H9 (cell line): ENCODE measurements around the gene ECHDC3. TPM values are rescaled to one million over a fixed set of nuclear protein-coding genes. Genes with fewer than 3 reads are reported as not detected.

Experiments
- DNase-seq: peaks from one replicate; pipeline ENCODE4 v3.0.0-alpha.2; 2017
- H2AFZ ChIP-seq: one replicate; pipeline ENCODE4 v1.6.1; 2013; ENCODE audit warnings: mild to moderate bottlenecking, low read length, control low read depth, moderate library complexity
- H2AK5ac ChIP-seq: 2 replicates; pipeline ENCODE4 v1.6.1; 2013; ENCODE audit warnings: low read length, control low read depth, mixed read lengths; ENCODE audit not compliant: insufficient read length
- H2BK120ac ChIP-seq: one replicate; pipeline ENCODE4 v1.6.1; 2013; ENCODE audit warnings: low read depth, mild to moderate bottlenecking, low read length, control low read depth, inconsistent platforms; ENCODE audit not compliant: poor library complexity, severe bottlenecking
- H2BK12ac ChIP-seq: 2 replicates; pipeline ENCODE4 v1.6.1; 2013; ENCODE audit warnings: low read length, control low read depth, mixed read lengths, low read depth; ENCODE audit not compliant: insufficient read length
- H2BK15ac ChIP-seq: 2 replicates; pipeline ENCODE4 v1.6.1; 2013; ENCODE audit warnings: low read depth, low read length, control low read depth
- H2BK20ac ChIP-seq: one replicate; pipeline ENCODE4 v1.6.1; 2013; ENCODE audit warnings: low read depth, mild to moderate bottlenecking, low read length, control low read depth, inconsistent platforms; ENCODE audit not compliant: poor library complexity, severe bottlenecking
- H2BK5ac ChIP-seq: 2 replicates; pipeline ENCODE4 v1.6.1; 2013; ENCODE audit warnings: low read length, control low read depth, mixed read lengths; ENCODE audit not compliant: insufficient read length
- H3K14ac ChIP-seq: 2 replicates; pipeline ENCODE4 v1.6.1; 2013; ENCODE audit warnings: low read length, control low read depth; ENCODE audit not compliant: insufficient read depth
- H3K18ac ChIP-seq: 2 replicates; pipeline ENCODE4 v1.6.1; 2013; ENCODE audit warnings: low read depth, mild to moderate bottlenecking, mixed read lengths, low read length, control low read depth; ENCODE audit not compliant: insufficient read length
- H3K23ac ChIP-seq: 2 replicates; pipeline ENCODE4 v1.6.1; 2013; ENCODE audit warnings: low read length, control low read depth, mixed read lengths, low read depth; ENCODE audit not compliant: insufficient read length
- H3K23me2 ChIP-seq: 2 replicates; pipeline ENCODE4 v1.6.1; 2013; ENCODE audit warnings: low read depth, mild to moderate bottlenecking, mixed read lengths, low read length, control low read depth; ENCODE audit not compliant: insufficient read length, poor library complexity, severe bottlenecking
- H3K27ac ChIP-seq: 2 replicates; pipeline ENCODE4 v1.5.1; 2013; ENCODE audit warnings: low read length, control low read depth, mixed read lengths, low read depth; ENCODE audit not compliant: insufficient read length
- H3K27me3 ChIP-seq: 2 replicates; pipeline ENCODE4 v1.6.1; 2013; ENCODE audit warnings: low read length, control low read depth, inconsistent platforms; ENCODE audit not compliant: insufficient read depth
- H3K4ac ChIP-seq: 2 replicates; pipeline ENCODE4 v1.6.1; 2013; ENCODE audit warnings: low read depth, mild to moderate bottlenecking, control low read depth, inconsistent platforms, low read length, moderate library complexity
- H3K4me1 ChIP-seq: 2 replicates; pipeline ENCODE4 v1.6.1; 2013; ENCODE audit warnings: low read length, control low read depth, inconsistent platforms; ENCODE audit not compliant: insufficient read depth
- H3K4me2 ChIP-seq: 2 replicates; pipeline ENCODE4 v1.6.1; 2013; ENCODE audit warnings: low read length, control low read depth, mixed read lengths; ENCODE audit not compliant: insufficient read length, insufficient read depth
- H3K56ac ChIP-seq: 2 replicates; pipeline ENCODE4 v1.6.1; 2013; ENCODE audit warnings: low read depth, mild to moderate bottlenecking, mixed read lengths, low read length, control low read depth; ENCODE audit not compliant: insufficient read length
- H3K79me1 ChIP-seq: 2 replicates; pipeline ENCODE4 v1.6.1; 2013; ENCODE audit warnings: low read depth, mild to moderate bottlenecking, moderate library complexity, low read length, control low read depth, inconsistent platforms; ENCODE audit not compliant: insufficient read depth, poor library complexity, severe bottlenecking
- H3K79me2 ChIP-seq: 2 replicates; pipeline ENCODE4 v1.6.1; 2013; ENCODE audit warnings: low read length, control low read depth, inconsistent platforms; ENCODE audit not compliant: insufficient read depth
- H3K9ac ChIP-seq: 2 replicates; pipeline ENCODE4 v1.6.1; 2013; ENCODE audit warnings: low read length, control low read depth, mixed read lengths; ENCODE audit not compliant: insufficient read length; ENCODE audit errors: extremely low read depth
- H3K9me3 ChIP-seq: one replicate; pipeline ENCODE4 v1.6.1; 2013; ENCODE audit warnings: low read depth, low read length, inconsistent platforms; ENCODE audit not compliant: control insufficient read depth
- H3T11ph ChIP-seq: one replicate; pipeline ENCODE4 v1.6.1; 2013; ENCODE audit warnings: mild to moderate bottlenecking, low read length, control low read depth, inconsistent platforms
- H4K20me1 ChIP-seq: one replicate; pipeline ENCODE4 v1.6.1; 2013; ENCODE audit not compliant: control insufficient read depth, insufficient read length, insufficient read depth
- H4K5ac ChIP-seq: 2 replicates; pipeline ENCODE4 v1.6.1; 2013; ENCODE audit warnings: low read depth, mild to moderate bottlenecking, mixed read lengths, low read length, control low read depth; ENCODE audit not compliant: insufficient read length
- H4K8ac ChIP-seq: replicated peaks from 2 replicates; pipeline ENCODE4 v1.6.1; 2013; ENCODE audit warnings: low read length, control low read depth, mixed read lengths, low read depth; ENCODE audit not compliant: insufficient read length
- H4K91ac ChIP-seq: 2 replicates; pipeline ENCODE4 v1.6.1; 2013; ENCODE audit warnings: low read depth, mild to moderate bottlenecking, moderate library complexity, mixed read lengths, low read length, control low read depth; ENCODE audit not compliant: insufficient read length
- H3K27ac Mint-ChIP-seq, 3 experiments: 2 replicates in 2 of 3; 3 replicates in 1 of 3; pipeline ENCODE4 v1.8.0; 2020 to 2021; ENCODE audit warnings: mixed read lengths in 3 of 3, mild to moderate bottlenecking in 1 of 3, moderate library complexity in 1 of 3
- H3K27me3 Mint-ChIP-seq: 2 replicates; pipeline ENCODE4 v1.8.0; 2021; ENCODE audit warnings: low read depth, mild to moderate bottlenecking, moderate library complexity, mixed read lengths
- H3K36me3 Mint-ChIP-seq, 3 experiments: 2 replicates in 2 of 3; 3 replicates in 1 of 3; pipeline ENCODE4 v1.8.0; 2020 to 2021; ENCODE audit warnings: low read depth in 3 of 3, mixed read lengths in 3 of 3; ENCODE audit not compliant: insufficient read depth in 1 of 3
- H3K4me1 Mint-ChIP-seq, 2 experiments: 2 replicates each; pipeline ENCODE4 v1.8.0; 2020; ENCODE audit warnings: mixed read lengths in 2 of 2
- H3K4me3 Mint-ChIP-seq, 2 experiments: 2 replicates in 1 of 2; 3 replicates in 1 of 2; pipeline ENCODE4 v1.8.0; 2020 to 2021; ENCODE audit warnings: mild to moderate bottlenecking in 2 of 2, mixed read lengths in 2 of 2, moderate library complexity in 1 of 2
- H3K9me3 Mint-ChIP-seq, 2 experiments: 2 replicates in 1 of 2; 3 replicates in 1 of 2; pipeline ENCODE4 v1.8.0; 2020; ENCODE audit warnings: mild to moderate bottlenecking in 2 of 2, mixed read lengths in 2 of 2, moderate library complexity in 1 of 2
- CTCF ChIP-seq: fragments of 200-600 bp; sonication (generic); conservative IDR thresholded peaks from 3 replicates; pipeline ENCODE4 v1.8.0; 2021; ENCODE audit warnings: antibody characterized with exemption, mild to moderate bottlenecking
- WGBS: extraction: QIAGEN DNeasy Blood & Tissue Kit; methylation state at CpG from one replicate; pipeline ENCODE4 v1.1.7; 2013; ENCODE audit warnings: missing lambda C conversion rate, low lambda C conversion rate, mixed read lengths; ENCODE audit not compliant: insufficient read length; ENCODE audit errors: extremely low coverage; 5-methylcytosine and 5-hydroxymethylcytosine counted together
- total RNA-seq: library from RNA; stranded (reverse); gene quantifications from 2 replicates; pipeline ENCODE4 v1.2.1, GENCODE V29; 2021

ECHDC3 gene
- total RNA-seq, 1 experiment from 2014 or later: 9.3 TPM

DNA sequence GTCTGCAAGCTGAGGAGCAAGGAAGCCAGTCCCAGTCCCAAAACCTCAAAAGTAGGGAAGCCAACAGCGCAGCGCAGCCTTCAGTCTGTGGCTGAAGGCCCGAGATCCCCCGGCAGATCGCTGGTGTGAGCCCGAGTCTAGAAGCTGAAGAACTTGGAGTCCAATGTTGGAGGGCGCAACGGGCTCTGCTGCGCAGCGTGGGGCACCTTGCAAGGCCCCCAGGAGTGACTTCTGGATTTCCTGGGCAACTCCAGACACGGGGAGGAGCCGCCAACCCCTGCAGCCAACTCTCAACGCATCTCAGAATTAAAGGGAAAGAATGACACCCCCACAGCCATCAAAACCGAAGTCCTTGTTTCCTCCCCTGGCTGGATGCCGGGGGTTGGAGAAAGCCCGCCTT is 62.2 kb downstream of the ECHDC3 start:
- Histone ChIP-seq H2BK15ac (no peak overlapping the region), H3K18ac (no peak overlapping the region), H3K23me2 (no peaks in the 10 kb centered on the region), H3K27me3 (no peaks in the 10 kb centered on the region), H4K91ac (no peak overlapping the region), H3K79me2 (no peaks in the 10 kb centered on the region), H4K20me1 (no peaks in the 10 kb centered on the region), H3K4me1 (no peaks in the 10 kb centered on the region), H3K9me3 (no peaks in the 10 kb centered on the region), H3K27ac (no peak overlapping the region), H3K14ac (no peak overlapping the region), H4K5ac (no peak overlapping the region), H3K4ac (no peak overlapping the region), H2BK5ac (no peak overlapping the region), H4K8ac (no peak overlapping the region), H2BK20ac (no peak overlapping the region), H3T11ph (no peak overlapping the region), H2BK12ac (no peak overlapping the region), H3K56ac (no peak overlapping the region), H3K23ac (no peak overlapping the region), H2BK120ac (no peak overlapping the region), H2AFZ (no peak overlapping the region), H3K4me2 (no peak overlapping the region), H2AK5ac (no peak overlapping the region), H3K9ac (no peak overlapping the region), H3K79me1 (no peaks in the 10 kb centered on the region)
- no peak for DNase-seq
- H3K27me3 Mint-ChIP-seq: peaks cover 5% of the 10 kb centered on the region; the same call in 1 of the 2 replicates
- WGBS: no CpG with 5 or more reads among the region's 16 CpGs
- no peak overlapping the region for H3K27ac Mint-ChIP-seq
- no peaks in the 10 kb centered on the region; a peak in 1 of 7 replicates for H3K36me3 Mint-ChIP-seq
- no peak overlapping the region for H3K4me3 Mint-ChIP-seq
- H3K4me1 Mint-ChIP-seq: peaks cover 7% of the 10 kb centered on the region in 2 experiments; a peak in 2 of 4 replicates
- TF ChIP-seq CTCF: no peak
- peaks cover 0 to 2% of the 10 kb centered on the region in 2 experiments; a peak in 1 of 5 replicates for H3K9me3 Mint-ChIP-seq
